Iris pigment epithelial cell (primary cell): ENCODE results near the gene HMBS.

ENCODE experiments used
- DNase-seq: peaks from one replicate; pipeline ENCODE4 v3.0.0-alpha.2; 2011; ENCODE audit warnings: low read depth

HMBS gene

GRCh38 chr11:119067371-119068222 lies 17.1 kb upstream of the HMBS start, which contains the start of gene VPS11:
Gene VPS11, plus strand, starts transcription at chr11:119067818. Its CDS starts 6 bp downstream, at chr11:119067824.
- peak; percentile 94 for DNase-seq

DNA sequence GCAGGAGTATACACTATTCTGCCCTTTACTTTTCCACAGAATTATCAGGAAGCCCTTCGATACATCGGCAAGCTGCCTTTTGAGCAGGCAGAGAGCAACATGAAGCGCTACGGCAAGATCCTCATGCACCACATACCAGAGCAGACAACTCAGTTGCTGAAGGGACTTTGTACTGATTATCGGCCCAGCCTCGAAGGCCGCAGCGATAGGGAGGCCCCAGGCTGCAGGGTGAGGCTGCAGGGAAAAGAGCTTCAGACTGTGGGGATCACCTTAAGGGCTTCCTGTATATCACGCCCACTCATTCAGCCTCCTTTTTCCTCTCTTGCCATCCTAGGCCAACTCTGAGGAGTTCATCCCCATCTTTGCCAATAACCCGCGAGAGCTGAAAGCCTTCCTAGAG lies 6.8 kb upstream of the HMBS start:
- DNase-seq: no peak

DNA sequence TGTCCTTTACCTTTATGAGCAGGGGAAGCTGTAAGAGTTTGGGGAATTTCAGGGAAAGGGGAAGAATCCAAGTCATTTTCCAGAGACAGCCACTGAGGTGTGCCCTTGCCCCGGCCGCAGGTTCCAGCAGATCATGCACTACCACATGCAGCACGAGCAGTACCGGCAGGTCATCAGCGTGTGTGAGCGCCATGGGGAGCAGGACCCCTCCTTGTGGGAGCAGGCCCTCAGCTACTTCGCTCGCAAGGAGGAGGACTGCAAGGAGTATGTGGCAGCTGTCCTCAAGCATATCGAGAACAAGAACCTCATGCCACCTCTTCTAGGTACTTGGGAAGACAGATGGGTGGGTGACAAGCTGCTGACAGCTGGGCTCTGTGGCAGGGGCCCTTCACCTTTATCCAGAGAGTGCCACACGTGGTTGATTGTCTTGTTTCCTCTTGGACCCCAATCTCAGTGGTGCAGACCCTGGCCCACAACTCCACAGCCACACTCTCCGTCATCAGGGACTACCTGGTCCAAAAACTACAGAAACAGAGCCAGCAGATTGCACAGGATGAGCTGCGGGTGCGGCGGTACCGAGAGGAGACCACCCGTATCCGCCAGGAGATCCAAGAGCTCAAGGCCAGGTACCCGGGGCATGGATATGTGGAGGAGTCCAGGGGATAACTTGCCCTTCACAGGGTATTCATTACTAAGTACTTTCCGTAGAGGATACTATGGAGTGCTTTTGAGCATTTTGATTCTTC lies 5.8 kb upstream of the HMBS start:
- no peak for DNase-seq

GRCh38 chr11:119081682-119082260 lies 2.9 kb upstream of the HMBS start:
- DNase-seq: no peak

- peak; percentile 34 for DNase-seq
These were observed 761 bp downstream of the HMBS start for GRCh38 chr11:119085437-119085847.

DNA sequence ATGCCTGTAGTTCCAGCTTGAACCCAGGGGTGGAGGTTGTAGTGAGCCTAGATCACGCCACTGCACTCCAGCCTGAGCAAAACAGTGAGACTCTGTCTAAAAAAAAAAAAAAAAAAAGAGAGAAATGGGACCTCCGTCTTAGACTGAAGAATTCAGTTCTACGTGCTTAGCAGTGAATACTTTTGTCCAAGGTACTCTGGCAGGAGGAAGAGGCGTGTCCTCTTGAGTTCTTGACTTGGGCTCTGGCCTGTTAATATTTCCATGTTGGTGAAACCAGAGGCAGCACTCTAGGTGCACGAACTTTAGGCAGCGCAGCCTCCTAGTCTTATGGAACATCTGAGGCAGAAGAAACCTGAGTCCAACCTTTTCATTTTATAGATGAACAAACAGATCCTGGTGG lies 2.4 kb downstream of the HMBS start:
- DNase-seq: no peak

GRCh38 chr11:119087747-119088241 lies 3.1 kb downstream of the HMBS start:
- DNase-seq: no peak

DNA sequence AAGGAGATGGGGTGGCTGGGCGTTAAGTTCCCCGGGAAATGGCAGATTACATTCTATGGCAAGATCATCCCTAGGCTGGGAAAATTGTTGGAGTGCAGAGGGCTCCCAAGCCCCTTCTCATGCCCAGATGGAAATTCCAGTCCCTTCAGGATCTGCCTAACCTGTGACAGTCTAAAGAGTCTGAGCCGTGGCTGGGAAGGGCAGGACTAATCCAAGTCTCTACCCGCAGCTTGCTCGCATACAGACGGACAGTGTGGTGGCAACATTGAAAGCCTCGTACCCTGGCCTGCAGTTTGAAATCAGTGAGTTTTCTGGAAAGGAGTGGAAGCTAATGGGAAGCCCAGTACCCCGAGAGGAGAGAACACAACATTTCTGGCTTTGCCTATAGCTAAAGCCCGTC lies 3.7 kb downstream of the HMBS start:
- DNase-seq: no peak

DNA sequence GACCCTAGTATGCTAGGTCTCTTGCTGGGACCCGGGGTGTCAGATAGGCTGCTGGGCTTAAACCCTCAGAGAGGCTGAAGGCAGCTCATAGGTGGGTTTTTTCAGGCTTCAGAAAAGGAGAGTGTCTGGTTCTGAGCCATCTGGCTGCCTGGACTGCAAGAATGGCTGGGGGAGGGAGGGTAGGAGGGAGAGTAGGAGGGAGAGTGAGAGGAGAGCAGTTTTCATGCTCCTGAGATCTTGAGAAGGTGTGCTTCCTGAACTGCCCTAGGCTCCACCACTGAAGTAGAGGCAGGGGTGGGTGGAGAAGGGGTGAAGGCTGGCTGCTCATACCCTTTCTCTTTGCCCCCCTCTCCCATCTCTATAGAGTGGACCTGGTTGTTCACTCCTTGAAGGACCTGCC lies 4.6 kb downstream of the HMBS start:
- DNase-seq: no peak

- DNase-seq: no peak
These were observed 6.5 kb downstream of the HMBS start for GRCh38 chr11:119091178-119091577.

- no peak for DNase-seq
These were observed 7.5 kb downstream of the HMBS start for GRCh38 chr11:119091966-119092879.

GRCh38 chr11:119092880-119093842 lies 8.5 kb downstream of the HMBS start:
- DNase-seq: peak; percentile 61

GRCh38 chr11:119093942-119094815 lies 9.5 kb downstream of the HMBS start:
- peak; percentile 42 for DNase-seq

- DNase-seq: peak; percentile 89
These were observed 10.1 kb downstream of the HMBS start for GRCh38 chr11:119094816-119095065.

- peak; percentile 100 for DNase-seq
These were observed 10.6 kb downstream of the HMBS start for GRCh38 chr11:119095066-119095880.

- DNase-seq: no peak
These were observed 15.0 kb downstream of the HMBS start for GRCh38 chr11:119099711-119100110.

- peak; percentile 34 for DNase-seq
These were observed 15.7 kb downstream of the HMBS start for GRCh38 chr11:119100246-119100970.
